SHP77 (cell line): ENCODE results near the gene TMEM184B.

ENCODE experiments used
- DNase-seq, 2 experiments: peaks; one replicate each; lab custom pipeline; 2025; lab: John Stamatoyannopoulos, UW

Gene TMEM184B

DNA sequence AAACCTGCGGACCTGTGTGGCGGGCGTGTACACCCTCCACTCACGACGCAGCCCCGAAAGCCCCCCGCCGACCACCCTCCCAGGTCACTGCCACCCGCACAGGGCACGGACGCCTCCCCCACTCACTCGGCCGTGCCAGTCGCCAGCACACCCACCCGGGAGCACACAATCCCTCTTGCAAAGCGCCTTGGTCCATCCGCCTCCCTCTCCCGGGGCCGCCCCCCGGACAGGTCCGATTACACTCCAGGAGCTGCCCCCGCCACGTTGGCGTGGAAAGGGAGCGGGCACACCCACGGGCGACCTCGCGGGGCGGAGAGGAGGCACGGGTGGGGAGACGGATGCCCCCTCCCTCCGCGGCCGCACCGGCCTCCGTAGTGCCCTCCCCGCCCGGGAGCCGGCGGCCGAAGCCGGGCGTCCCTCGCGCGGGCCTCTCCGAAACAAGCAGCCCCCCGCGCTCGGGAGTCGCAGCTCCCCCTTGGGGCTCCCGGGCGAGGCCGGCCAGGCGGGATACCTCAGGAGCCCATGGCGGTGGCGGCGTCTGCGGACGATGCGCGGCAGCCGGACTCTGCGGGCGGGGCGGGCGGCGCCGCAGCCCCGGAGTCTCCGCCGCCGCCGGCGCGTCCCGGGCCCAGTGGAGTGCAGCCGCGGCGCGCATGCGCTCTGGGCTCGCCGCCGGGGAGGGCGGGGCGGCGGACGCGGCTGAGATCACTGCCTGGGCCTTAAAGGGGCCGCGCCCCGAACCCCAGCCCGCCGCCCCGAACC, at the start of gene TMEM184B:
TSS of gene TMEM184B (minus strand) at position 638 of the 762 bp plus-strand sequence. CDS start 25,049 bp downstream, outside the sequence.
- DNase-seq = peak; percentile 11 to 40

DNA sequence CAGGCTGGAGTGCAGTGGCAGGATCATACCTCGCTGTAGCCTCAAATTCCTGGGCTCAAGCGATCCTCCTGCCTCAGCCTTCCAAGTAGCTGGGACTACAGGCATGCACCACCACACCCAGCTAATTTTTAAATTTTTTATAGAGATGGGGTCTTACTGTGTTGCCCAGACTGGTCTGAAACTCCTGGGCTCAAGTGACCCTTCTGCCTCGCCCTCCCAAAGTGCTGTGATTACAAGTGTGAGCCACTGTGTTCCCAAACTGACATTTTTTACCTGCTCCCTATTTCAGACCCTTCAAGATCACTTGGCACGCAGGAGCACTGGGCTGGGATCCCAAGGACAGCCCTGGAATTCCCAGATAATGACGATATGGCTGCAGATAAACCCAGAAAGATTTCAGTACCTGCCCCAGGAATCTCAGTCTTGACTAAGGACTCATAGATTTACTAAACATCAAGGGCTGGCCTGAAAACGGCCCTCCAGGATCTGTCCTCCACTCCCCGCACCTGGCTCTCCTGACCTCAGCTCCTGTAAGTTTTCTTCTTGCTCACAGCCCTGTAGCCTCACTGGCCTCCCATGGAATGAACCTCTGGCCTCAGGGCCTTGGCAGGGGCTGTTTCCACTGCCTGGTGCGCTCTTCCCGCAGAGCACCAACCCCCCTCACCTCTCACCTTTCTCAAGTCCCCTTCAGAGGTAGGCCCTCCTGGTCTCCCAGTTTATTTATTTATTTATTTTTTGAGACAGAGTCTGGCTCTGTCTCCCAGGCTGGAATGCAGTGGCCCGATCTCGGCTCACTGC, 48.0 kb upstream of the TMEM184B start:
- DNase-seq = no peak

DNA sequence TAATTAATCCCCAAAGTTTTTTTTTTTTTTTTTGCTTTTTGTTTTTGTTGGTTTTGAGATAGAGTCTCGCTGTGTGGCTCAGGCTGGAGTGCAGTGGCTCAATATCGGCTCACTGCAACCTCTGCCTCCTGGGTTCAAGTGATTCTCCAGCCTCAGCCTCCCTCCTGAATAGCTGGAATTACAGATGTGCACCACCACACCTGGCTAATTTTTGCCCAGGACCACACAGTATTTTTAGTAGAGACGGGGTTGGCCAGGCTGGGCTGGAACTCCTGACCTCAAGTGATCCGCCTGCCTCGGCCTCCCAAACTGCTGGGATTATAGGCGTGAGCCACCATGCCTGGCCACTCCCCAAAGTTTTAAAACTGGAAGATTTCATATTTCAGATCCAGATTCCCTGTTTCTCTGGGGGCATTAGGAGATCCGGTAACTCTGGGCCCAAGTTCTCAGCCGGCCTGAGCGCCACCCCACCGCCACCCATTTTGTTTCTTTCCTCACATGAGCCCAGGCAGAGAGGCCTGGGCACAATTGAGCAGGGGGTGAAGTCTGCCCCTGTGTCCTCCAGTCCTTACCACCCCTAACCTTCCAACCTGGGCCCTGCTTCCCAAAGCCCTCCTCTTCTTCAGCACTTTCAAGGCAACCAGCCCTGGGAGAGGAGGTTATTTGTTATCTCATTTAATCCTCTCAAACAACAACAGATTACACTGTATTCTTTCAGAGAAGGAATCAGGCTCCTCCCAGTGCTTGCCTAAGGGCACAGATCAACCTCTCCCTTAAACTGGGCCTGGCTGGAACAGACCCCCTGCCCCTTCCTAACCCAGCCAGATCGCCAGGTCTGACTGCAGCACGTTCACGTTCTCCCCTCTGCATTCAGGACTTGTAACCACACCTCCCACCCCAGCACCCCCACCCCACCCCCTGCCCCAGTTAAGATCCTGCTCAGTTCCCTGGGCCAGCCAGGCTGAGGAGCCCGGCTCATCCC, 46.3 kb upstream of the TMEM184B start:
- DNase-seq = no peak

DNA sequence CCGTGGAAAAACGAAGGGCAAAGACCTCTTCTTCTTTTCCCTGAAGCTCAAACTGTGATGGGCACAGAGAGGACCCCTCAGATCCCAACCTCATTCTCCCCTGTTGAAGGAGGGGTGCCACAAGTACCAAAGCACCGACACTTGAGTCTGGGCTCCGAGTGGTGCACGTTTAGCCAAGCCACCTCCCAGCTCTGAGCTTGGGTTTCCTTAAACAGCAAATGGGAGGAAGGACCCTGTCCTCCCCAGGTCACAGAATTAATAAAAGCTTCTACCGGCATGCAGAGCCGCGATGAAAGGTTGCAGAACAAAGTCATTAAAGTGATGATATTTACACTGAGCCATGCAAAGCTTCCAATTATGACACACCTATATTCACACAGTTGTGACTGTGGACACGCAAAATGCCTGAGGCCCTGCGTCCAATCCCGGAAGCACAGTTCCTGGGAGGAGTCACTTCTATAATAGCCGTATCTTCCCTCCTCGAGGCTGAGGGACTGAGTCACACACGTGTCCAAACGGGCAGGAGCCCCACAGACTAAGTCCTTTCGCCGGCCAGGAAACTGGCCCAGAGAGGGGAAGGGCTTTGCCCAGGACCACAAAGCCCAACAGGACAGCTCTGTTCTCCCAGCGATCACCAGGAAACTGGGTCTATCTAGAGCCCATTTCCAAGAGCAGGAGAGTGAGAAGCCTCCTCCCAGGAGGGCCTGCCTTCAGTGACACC, 45.3 kb upstream of the TMEM184B start:
- peak; percentile 60 to 77 for DNase-seq

DNA sequence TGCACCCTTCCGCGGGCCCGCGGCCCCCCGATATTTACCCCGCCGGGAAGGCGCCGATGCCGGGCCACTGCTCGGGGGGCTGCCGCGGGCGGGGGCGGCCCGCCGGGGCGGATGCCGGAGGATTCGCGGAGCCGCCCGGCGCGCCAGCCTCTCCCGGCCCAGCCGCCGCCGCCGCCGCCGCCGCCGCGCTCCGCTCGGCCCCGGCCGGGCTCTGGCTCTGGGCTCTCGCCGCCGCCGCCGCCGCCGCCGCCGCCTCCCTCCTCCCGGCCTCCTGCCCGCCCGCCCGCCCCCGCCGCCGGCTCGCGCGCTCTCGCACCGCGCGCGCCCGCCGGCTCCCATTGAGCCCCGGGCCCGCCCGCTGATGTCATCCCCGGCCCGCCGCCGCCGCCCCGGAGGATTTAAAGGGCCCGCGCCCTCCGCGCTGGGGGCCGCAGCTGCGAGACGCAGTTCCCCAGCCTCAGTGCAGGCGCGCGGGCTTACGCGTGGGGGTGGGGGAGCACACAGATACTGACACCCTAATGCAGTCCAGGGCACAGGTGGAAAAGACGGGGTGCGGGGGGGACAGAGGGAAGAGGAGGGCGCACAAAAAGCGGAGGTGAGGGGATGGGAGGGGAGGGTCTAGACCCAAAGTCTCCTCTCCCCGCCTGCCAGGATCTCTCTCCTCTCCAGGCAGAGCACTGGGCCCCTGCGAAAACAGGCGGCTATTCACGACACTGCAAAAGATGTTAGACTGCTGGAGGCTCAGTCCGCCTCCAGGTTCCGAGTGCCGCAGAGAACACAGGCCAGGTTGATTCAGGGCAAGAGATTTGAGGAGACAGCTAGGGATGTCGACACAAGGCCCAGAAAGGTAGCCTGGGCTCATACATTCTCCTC, 44.5 kb upstream of the TMEM184B start, which contains the start of gene CSNK1E:
TSS of gene CSNK1E (minus strand) at position 312 of the 873 bp plus-strand sequence. CDS start 3,276 bp downstream, outside the sequence.
- peak; percentile 48 to 66 for DNase-seq

DNA sequence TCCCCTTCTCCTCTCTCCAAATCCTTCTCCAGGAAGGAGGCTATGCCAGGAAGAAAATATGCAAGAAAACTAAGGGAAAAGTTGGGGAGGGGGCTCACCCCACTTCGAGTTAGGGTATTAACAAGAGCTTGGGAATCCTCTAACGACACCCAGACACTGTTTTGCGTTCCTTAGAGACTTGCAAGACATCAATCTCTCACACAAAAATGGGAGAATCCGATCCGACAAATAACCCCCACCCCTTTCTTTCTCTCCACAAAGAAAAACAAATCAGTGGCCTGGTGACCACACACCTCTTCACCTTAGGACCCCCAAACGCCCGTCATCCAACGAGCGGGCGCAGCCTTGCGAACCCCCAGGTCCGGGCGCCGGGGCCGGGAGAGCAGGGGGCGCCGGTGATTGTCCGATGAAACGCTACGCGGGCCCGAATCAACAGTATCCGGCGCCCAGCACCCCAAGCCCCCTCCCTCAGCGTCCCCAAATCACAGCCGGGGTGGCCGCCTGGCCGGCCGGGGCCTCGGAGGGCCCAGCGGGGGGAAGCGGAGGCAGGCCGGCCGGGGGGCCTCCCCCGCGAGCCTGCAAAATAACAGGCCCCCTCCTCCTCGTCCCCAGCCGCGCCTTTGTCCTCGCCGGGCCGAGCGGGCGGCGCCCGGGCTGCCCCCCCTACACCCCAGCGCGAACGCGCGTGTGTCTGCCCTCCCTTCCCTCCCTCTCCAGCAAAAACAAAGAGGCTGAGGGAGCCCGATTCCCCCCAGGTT, 43.7 kb upstream of the TMEM184B start:
- peak in 1 of 2 experiments; percentile 12 for DNase-seq

DNA sequence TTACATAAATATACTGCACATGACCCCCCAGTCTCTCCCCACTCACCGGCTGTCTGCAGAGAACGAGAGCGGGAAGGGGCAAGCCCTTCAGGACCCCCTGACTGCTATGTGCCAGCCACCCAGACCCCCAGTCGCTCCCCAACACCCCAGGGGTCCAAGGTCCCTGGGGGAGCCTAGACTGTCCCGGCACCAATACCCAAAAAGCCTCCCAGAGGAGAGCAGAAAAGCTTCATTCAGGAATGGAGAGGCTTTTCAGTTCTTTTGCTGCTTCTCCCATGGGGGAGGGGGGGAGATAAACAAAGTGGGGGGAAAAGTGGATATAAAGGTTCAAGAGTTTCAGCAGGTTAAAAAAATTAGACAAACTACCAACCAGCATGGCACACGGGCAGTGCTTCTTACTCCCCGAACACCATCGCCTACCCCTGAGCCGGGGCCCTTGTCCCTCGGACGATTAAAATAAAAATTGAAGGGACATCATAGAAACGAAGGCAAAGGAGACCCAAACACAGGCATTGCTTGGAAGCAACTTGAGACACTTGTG, 43.1 kb upstream of the TMEM184B start:
- no peak for DNase-seq

DNA sequence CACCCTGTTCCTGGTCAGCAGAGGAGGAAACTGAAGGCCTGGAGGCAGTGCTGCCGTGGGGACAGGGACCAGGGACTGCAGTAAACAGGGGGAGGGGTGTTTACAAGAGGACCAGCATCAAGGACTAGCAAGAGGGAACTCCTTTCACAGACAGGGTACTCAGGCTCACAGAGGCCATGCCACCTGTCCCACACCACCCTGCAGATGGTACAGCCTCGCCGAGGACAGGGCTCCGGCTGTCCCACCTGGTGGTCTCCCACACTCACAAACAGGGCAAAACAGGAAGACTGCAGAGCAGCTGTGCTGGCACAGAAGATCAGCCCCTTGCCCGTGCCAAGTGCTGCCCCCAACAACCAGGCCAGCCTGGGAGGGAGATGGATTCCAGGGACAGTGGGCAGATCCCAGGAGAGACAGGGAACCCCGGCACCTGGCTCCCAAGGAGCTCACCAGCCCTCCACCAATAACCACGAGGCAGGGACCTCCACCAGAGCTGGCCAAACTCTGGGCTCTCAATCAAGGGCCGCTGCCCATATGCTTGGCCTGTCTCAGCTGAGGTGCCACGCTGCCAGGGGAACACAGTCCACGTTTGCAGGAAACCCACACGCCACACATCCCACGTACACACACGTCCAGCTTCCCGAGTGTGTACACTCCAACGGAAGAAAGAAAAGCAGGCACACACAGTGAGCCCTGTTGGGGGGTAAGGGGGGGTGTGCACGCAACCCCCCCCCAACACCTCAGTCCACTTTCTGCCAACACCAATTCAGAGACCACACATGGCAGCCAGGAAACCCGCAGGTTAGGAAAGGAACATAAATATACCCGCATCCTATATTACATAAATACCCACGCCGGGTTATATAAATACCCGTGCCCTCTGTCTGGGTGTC, 42.4 kb upstream of the TMEM184B start:
- DNase-seq = peak; percentile 38 to 48

DNA sequence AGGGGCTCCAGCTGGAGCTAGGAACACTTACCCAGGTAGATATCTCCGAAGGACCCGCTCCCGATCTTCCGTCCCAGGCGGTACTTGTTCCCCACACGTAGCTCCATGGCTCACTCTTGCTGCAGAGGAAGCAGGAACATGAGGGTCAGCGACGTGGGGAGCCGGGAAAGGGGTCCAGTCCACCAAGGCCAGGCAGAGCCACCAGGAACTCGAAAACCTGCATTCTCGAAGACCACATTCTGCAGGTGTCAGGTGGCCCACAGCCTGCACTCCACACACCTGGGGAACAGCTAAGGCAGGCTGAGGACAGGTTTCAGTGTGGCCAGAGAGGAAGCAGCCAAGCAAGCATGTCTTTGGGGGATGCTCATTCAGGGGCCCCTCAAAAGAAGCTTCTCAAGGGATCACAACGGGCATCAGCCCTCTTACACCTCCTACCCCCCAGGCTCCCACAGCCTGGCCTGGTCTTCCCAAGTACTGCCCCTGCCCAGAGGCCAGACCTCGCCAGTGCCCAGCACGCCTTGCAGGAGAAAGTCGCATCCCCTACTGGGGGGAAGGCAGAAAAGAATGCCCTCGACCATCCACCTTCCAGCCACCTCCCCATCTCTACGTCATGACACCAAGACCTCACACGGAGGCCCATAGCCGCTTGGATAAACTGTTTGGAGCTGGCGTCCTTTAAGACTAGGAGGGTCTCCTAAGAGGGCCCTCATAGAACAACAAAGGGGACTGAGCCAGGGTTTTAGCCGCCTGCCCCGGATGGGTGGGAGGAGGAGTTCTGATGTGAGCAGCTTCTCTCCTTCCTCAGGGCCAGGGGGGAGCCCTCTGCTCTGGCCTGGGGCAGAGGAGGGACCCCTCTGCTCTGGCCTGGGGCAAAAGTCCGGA, 41.5 kb upstream of the TMEM184B start:
- DNase-seq = no peak

DNA sequence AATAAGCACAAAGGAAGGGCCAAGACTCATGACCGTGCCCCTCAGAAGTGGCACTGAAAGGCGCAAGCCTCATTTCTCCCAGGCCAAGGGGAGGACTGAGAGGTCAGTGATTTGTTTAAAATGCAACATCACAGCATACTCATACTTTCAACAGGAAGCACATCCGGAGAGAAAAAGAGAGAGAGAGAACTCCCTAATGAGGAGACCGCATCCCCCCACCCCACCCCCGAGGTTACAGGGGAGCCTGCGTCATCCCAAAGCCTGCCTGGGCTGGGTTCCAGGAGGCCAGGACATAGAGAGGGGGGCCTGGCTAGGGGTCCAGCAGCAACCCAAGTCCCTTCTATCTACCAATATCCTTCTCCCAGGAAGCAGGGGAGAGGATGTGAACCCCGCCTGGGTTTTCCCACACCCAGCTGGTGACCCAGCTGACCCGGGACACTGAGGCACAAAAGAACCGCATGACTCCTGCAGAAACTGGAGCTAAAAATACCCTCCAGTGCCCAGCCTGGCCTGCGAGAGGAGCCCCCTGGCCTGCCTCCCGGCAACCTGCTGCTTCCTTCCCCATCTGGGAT, 40.7 kb upstream of the TMEM184B start:
- DNase-seq = no peak

DNA sequence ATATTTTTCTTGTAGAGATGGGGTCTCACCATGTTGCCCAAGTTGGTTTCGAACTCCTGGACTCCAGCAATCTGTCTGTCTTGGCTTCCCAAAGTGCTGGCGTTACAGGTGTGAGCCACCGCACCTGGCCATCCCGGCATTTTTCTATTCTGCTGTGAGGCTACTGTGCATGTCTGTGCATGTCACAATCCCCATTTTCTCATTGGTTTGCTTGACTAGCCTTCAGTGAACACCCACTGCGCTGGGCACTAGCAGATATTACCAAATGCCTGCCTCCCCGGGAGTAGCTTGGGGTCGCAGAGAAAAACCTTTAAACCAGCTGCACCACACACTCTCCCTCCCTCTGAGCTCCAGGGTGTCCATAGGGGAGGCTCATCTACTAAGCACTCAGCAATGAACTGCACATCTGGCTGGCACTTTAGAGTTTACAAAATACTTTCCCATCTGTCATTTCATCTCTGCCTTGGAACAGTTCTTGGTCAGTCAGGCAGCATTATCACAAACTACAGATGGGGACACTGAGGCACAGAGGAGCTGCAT, 39.5 kb upstream of the TMEM184B start:
- no peak for DNase-seq

DNA sequence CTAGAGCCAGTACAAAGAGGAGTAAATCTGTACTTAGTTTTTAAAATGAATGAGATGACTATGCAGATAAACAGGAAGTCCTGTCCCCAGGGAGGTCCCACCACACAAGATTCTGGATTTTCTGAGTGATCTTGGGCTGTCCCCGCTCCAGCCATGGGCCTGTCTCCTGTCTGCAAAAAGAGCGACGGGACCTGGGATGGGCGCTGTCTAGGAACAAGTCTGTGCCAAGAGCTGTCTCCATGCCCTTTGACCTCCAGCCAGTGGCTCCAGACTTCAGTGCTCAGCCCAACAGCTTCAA, 38.5 kb upstream of the TMEM184B start:
- DNase-seq = no peak

DNA sequence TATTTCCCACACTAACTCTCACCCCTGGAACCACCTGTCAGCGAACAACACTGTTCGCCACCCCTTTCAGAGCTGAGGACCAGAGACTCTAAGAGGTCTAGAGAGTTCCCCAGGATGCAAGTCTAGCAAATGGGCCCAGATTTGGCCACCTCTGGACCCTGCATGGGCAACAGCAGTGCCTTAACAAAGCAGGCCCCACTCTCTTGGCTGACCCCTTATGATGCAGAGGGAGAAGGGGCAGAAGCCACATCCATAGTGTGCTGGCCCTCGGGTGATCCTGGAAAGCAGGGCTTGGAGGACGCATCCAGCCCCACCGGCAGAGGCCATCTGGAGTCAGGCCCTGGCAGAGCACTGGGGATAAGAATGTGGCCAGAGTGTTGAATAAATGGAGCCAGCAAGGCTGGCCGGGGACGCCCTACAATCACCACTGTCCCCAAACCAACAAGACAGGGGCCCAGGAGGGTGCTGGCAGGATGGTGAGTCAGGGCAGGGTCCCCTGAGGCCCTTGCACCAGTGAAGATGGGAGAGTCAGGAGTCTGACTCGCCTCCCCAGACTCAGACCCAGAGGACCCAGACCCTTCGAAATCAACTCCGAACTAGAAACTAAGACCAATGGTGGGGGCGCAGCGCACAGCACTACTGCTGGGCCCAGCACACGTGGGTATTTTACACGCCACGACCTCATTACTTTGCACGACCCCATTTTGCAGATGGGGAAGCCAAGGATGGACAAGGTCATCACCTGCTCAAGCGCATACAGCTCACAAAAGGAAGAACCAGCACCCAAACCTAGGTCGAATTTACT, 37.9 kb upstream of the TMEM184B start:
- no peak for DNase-seq

DNA sequence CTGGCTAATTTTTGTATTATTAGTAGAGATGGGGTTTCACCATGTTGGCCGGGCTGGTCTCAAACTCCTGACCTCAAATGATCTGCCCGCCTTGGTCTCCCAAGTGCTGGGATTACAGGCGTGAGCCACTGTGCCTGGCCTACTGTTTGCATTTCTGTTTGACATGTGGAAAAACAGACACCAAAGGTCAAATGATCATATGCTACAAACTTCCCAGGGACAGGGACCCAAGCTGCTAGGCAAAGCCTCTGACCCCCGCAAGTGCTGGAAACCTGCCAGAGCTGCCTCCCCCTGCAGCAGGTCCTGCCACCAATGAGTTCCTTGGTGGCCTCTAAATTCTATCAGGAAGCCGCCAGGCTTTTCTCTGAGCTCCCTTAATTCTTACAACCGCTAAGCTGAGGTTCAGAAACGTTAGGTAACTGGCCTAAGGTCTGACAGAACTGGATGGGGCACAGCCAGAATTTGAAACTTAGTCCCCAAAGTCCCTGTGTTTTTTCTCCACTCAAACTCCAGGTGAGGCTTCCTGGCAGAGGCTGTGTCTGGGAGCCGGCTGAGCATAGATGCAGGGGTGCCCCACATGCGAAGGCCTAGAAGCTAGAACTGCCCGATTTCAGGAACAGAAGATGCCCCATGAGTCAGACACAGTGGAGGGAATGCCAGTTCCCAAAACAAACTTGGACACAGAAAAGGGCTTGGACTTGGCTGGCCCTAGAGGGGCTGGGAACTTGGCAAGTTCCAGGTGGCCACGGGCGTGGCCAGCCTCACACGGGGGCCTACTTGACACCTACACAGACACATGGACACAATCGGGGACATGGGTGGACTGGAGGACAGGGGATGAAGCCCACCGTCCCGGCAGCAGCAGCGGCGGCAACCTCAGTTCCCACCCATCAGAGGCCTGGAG, 37.1 kb upstream of the TMEM184B start:
- no peak for DNase-seq
